ENCODE measurements around the gene HS3ST4.

- TF ChIP-seq CTCF (IDR thresholded peaks at IDR 0.05; ENCODE audit: poor library complexity, severe bottlenecking) (no peak), EP300 (conservative IDR thresholded peaks at IDR 0.05; ENCODE audit: poor library complexity, severe bottlenecking) (no peak)
Observed at GRCh38 chr16:25845901-25846300, 154.1 kb downstream of the HS3ST4 start.

All from neural cell (in vitro differentiated cells).